ENCODE measurements around the gene PLEKHA6. TPM values are rescaled to one million over a fixed set of nuclear protein-coding genes. Genes with fewer than 3 reads are reported as not detected.

The PLEKHA6 gene
- total RNA-seq, 1 donor from 2014 or later = 1.0 TPM

DNA sequence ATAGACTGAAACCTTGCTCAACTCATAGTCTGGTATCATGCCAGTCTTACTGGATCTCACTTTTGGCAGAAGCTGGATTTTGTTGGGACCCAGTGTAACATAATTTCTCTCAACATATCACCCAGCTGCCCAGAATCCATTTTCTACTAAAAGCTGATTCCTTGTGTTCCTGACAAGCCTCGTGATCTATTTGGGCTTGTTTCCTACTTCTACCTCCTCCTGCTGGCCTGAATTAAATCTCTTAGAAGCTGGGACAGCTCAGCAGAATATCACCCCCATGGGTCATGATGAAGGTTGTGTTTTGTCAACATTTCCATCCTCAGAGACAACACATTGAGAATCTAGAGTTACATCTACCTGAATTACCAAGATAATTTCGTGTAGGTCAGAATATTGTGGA lies 153.6 kb downstream of the PLEKHA6 start:
- no peak overlapping the region for H3K27ac ChIP-seq (ENCODE audit: low read depth, low read length)
- peaks cover 3 to 7% (median 4%) of the 10 kb centered on the region in 3 donors for H3K4me1 ChIP-seq (ENCODE audit: control insufficient read depth in 3 of 3, insufficient read depth in 3 of 3, low read length in 3 of 3)
- H3K36me3 ChIP-seq (ENCODE audit: control insufficient read depth in 3 of 3, insufficient read depth in 3 of 3, low read length in 3 of 3) = no peaks in the 10 kb centered on the region
- no peak overlapping the region for H3K9ac ChIP-seq (ENCODE audit: low read depth in 1 of 3, low read length in 3 of 3)
- H3K27me3 ChIP-seq (ENCODE audit: control insufficient read depth in 3 of 3, insufficient read depth in 3 of 3, low read length in 3 of 3) = peaks cover 0 to 15% (median 10%) of the 10 kb centered on the region in 3 donors
- no peak overlapping the region for H3K4me3 ChIP-seq (ENCODE audit: low read length in 3 of 3)
- no peaks in the 10 kb centered on the region for H3K9me3 ChIP-seq (ENCODE audit: control insufficient read depth in 3 of 3, low read length in 3 of 3)

GRCh38 chr1:204205486-204205885 lies 154.2 kb downstream of the PLEKHA6 start:
- Histone ChIP-seq H3K9ac (ENCODE audit: low read depth in 1 of 3, low read length in 3 of 3) (no peak overlapping the region), H3K4me1 (ENCODE audit: control insufficient read depth in 3 of 3, insufficient read depth in 3 of 3, low read length in 3 of 3) (peaks cover 3 to 9% (median 8%) of the 10 kb centered on the region in 3 donors), H3K9me3 (ENCODE audit: control insufficient read depth in 3 of 3, low read length in 3 of 3) (no peaks in the 10 kb centered on the region), H3K27ac (ENCODE audit: low read depth, low read length) (no peak overlapping the region), H3K27me3 (ENCODE audit: control insufficient read depth in 3 of 3, insufficient read depth in 3 of 3, low read length in 3 of 3) (peaks cover 0 to 15% (median 10%) of the 10 kb centered on the region in 3 donors), H3K36me3 (ENCODE audit: control insufficient read depth in 3 of 3, insufficient read depth in 3 of 3, low read length in 3 of 3) (no peaks in the 10 kb centered on the region), H3K4me3 (ENCODE audit: low read length in 3 of 3) (no peak overlapping the region)

DNA sequence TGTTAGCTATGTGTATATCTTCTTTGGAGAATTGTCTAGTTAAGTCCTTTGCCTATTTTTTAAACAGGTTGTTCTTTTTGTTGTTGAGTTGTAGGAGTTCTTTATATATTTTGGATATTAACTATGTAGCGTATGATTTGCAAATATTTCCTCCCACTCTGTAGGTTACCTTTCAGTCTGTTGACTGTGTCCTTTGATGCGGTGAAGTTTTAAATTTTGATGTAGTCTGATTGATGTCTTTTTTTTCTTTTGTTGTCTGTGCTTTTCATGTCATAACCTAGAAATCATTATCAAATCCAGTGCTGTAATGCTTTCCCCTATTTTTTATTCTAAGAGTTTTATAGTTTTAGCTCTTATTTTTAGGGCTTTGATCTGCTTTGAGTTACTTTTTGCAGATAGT lies 154.8 kb downstream of the PLEKHA6 start:
- Histone ChIP-seq H3K9me3 (ENCODE audit: control insufficient read depth in 3 of 3, low read length in 3 of 3) (no peaks in the 10 kb centered on the region), H3K27me3 (ENCODE audit: control insufficient read depth in 3 of 3, insufficient read depth in 3 of 3, low read length in 3 of 3) (peaks cover 0 to 15% (median 10%) of the 10 kb centered on the region in 3 donors), H3K4me3 (ENCODE audit: low read length in 3 of 3) (no peak overlapping the region), H3K9ac (ENCODE audit: low read depth in 1 of 3, low read length in 3 of 3) (no peak overlapping the region), H3K36me3 (ENCODE audit: control insufficient read depth in 3 of 3, insufficient read depth in 3 of 3, low read length in 3 of 3) (no peaks in the 10 kb centered on the region), H3K27ac (ENCODE audit: low read depth, low read length) (no peak overlapping the region), H3K4me1 (ENCODE audit: control insufficient read depth in 3 of 3, insufficient read depth in 3 of 3, low read length in 3 of 3) (peaks cover 4 to 13% (median 11%) of the 10 kb centered on the region in 3 donors)

DNA sequence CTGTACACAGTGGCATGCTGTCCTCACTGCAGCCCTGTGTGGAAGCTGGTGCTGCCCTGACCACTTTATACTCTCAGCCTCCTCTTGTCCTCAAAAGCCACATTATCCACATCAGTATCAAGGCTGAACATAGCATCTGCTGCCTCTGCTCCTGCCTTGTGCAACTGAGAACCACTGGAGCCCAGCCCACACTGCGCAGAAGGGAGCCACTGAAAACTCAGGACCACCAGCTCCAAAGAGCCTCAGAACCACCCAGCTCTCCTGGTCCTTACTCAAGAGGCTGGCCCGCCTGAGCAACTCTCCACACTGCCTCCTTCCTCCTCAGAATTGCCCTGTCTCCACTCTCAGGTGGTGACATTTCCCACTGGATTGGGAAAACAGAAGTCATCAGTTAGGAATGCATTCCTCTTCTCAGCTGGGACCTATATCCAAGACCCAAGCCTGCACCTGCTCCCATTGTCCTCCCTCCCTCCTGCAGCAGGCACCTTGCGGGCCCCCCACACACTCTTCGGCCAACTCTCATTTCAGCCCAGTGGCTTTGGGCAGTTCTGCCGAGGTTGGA lies 156.4 kb downstream of the PLEKHA6 start:
- Histone ChIP-seq H3K36me3 (ENCODE audit: control insufficient read depth in 3 of 3, insufficient read depth in 3 of 3, low read length in 3 of 3) (no peaks in the 10 kb centered on the region), H3K9ac (ENCODE audit: low read depth in 1 of 3, low read length in 3 of 3) (no peak overlapping the region), H3K4me3 (ENCODE audit: low read length in 3 of 3) (no peak overlapping the region), H3K27me3 (ENCODE audit: control insufficient read depth in 3 of 3, insufficient read depth in 3 of 3, low read length in 3 of 3) (peaks cover 0 to 15% (median 10%) of the 10 kb centered on the region in 3 donors), H3K27ac (ENCODE audit: low read depth, low read length) (no peak overlapping the region), H3K4me1 (ENCODE audit: control insufficient read depth in 3 of 3, insufficient read depth in 3 of 3, low read length in 3 of 3) (peaks cover 19 to 29% (median 28%) of the 10 kb centered on the region in 3 donors), H3K9me3 (ENCODE audit: control insufficient read depth in 3 of 3, low read length in 3 of 3) (no peaks in the 10 kb centered on the region)

GRCh38 chr1:204202481-204202880 lies 157.2 kb downstream of the PLEKHA6 start:
- Histone ChIP-seq H3K4me1 (ENCODE audit: control insufficient read depth in 3 of 3, insufficient read depth in 3 of 3, low read length in 3 of 3) (peaks cover 23 to 37% (median 31%) of the 10 kb centered on the region in 3 donors), H3K9me3 (ENCODE audit: control insufficient read depth in 3 of 3, low read length in 3 of 3) (no peaks in the 10 kb centered on the region), H3K36me3 (ENCODE audit: control insufficient read depth in 3 of 3, insufficient read depth in 3 of 3, low read length in 3 of 3) (no peaks in the 10 kb centered on the region), H3K4me3 (ENCODE audit: low read length in 3 of 3) (no peak overlapping the region), H3K9ac (ENCODE audit: low read depth in 1 of 3, low read length in 3 of 3) (no peak overlapping the region), H3K27me3 (ENCODE audit: control insufficient read depth in 3 of 3, insufficient read depth in 3 of 3, low read length in 3 of 3) (peaks cover 0 to 15% (median 10%) of the 10 kb centered on the region in 3 donors), H3K27ac (ENCODE audit: low read depth, low read length) (no peak overlapping the region)

- Histone ChIP-seq H3K27me3 (ENCODE audit: control insufficient read depth in 3 of 3, insufficient read depth in 3 of 3, low read length in 3 of 3) (peaks cover 0 to 14% (median 7%) of the 10 kb centered on the region in 3 donors), H3K4me1 (ENCODE audit: control insufficient read depth in 3 of 3, insufficient read depth in 3 of 3, low read length in 3 of 3) (peaks cover 20 to 34% (median 24%) of the 10 kb centered on the region in 3 donors), H3K9ac (ENCODE audit: low read depth in 1 of 3, low read length in 3 of 3) (no peak overlapping the region), H3K27ac (ENCODE audit: low read depth, low read length) (no peak overlapping the region), H3K9me3 (ENCODE audit: control insufficient read depth in 3 of 3, low read length in 3 of 3) (no peaks in the 10 kb centered on the region), H3K4me3 (ENCODE audit: low read length in 3 of 3) (no peak overlapping the region), H3K36me3 (ENCODE audit: control insufficient read depth in 3 of 3, insufficient read depth in 3 of 3, low read length in 3 of 3) (no peaks in the 10 kb centered on the region)
These were observed 158.2 kb downstream of the PLEKHA6 start for GRCh38 chr1:204201348-204202040.

GRCh38 chr1:204199579-204199978 lies 160.2 kb downstream of the PLEKHA6 start:
- Histone ChIP-seq H3K4me3 (ENCODE audit: low read length in 3 of 3) (peak overlapping the region in 1 of 3 donors; percentile 7), H3K27ac (ENCODE audit: low read depth, low read length) (peak overlapping the region; percentile 91), H3K9ac (ENCODE audit: low read depth in 1 of 3, low read length in 3 of 3) (peak overlapping the region; percentile 73 to 77 (median 75)), H3K36me3 (ENCODE audit: control insufficient read depth in 3 of 3, insufficient read depth in 3 of 3, low read length in 3 of 3) (no peaks in the 10 kb centered on the region), H3K9me3 (ENCODE audit: control insufficient read depth in 3 of 3, low read length in 3 of 3) (no peaks in the 10 kb centered on the region), H3K4me1 (ENCODE audit: control insufficient read depth in 3 of 3, insufficient read depth in 3 of 3, low read length in 3 of 3) (peaks cover 20 to 34% (median 24%) of the 10 kb centered on the region in 3 donors), H3K27me3 (ENCODE audit: control insufficient read depth in 3 of 3, insufficient read depth in 3 of 3, low read length in 3 of 3) (peaks cover 5 to 23% (median 12%) of the 10 kb centered on the region in 3 donors)

GRCh38 chr1:204198348-204199340 lies 161.1 kb downstream of the PLEKHA6 start:
- H3K4me3 ChIP-seq (ENCODE audit: low read length in 3 of 3) = peak overlapping the region; percentile 25 to 54 (median 41)
- H3K9me3 ChIP-seq (ENCODE audit: control insufficient read depth in 3 of 3, low read length in 3 of 3) = no peaks in the 10 kb centered on the region
- H3K9ac ChIP-seq (ENCODE audit: low read depth in 1 of 3, low read length in 3 of 3) = peak overlapping the region; percentile 73 to 77 (median 75)
- peaks cover 20 to 34% (median 24%) of the 10 kb centered on the region in 3 donors for H3K4me1 ChIP-seq (ENCODE audit: control insufficient read depth in 3 of 3, insufficient read depth in 3 of 3, low read length in 3 of 3)
- peaks cover 5 to 28% (median 12%) of the 10 kb centered on the region in 3 donors for H3K27me3 ChIP-seq (ENCODE audit: control insufficient read depth in 3 of 3, insufficient read depth in 3 of 3, low read length in 3 of 3)
- H3K27ac ChIP-seq (ENCODE audit: low read depth, low read length) = peak overlapping the region; percentile 91
- no peaks in the 10 kb centered on the region for H3K36me3 ChIP-seq (ENCODE audit: control insufficient read depth in 3 of 3, insufficient read depth in 3 of 3, low read length in 3 of 3)

GRCh38 chr1:204197068-204197467 lies 162.7 kb downstream of the PLEKHA6 start:
- Histone ChIP-seq H3K4me1 (ENCODE audit: control insufficient read depth in 3 of 3, insufficient read depth in 3 of 3, low read length in 3 of 3) (peaks cover 21 to 38% (median 24%) of the 10 kb centered on the region in 3 donors), H3K27me3 (ENCODE audit: control insufficient read depth in 3 of 3, insufficient read depth in 3 of 3, low read length in 3 of 3) (peaks cover 8 to 31% (median 8%) of the 10 kb centered on the region in 3 donors), H3K9me3 (ENCODE audit: control insufficient read depth in 3 of 3, low read length in 3 of 3) (no peaks in the 10 kb centered on the region), H3K36me3 (ENCODE audit: control insufficient read depth in 3 of 3, insufficient read depth in 3 of 3, low read length in 3 of 3) (no peaks in the 10 kb centered on the region), H3K4me3 (ENCODE audit: low read length in 3 of 3) (no peak overlapping the region), H3K27ac (ENCODE audit: low read depth, low read length) (no peak overlapping the region), H3K9ac (ENCODE audit: low read depth in 1 of 3, low read length in 3 of 3) (no peak overlapping the region)
